ENCODE data around the gene MBD5. TPM values are rescaled to one million over a fixed set of nuclear protein-coding genes. Genes with fewer than 3 reads are reported as not detected.

MBD5 gene
- total and polyA plus RNA-seq, 2 donors (not counting 1 experiment from before 2014, with no cell fraction given), result 10.9 to 69.7 TPM

DNA sequence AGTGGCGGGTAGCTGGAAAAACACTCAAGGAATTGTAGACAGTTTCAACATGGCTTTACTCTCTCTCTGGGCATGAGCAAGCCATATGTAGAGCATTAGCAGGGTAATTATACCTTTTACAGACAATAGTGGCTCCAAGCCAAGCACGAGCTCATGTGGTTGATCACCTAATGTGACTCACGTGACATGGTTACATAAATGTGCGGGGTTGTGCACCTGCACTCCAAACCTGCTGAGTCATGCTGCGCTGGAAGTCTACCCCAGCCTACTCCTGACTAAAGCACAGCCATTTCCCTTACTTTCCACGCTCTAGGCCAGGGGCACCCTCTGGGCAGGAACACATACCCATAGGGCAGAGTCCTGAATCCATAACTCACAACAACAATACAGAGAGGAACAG is 232.8 kb downstream of the MBD5 start:
- Histone ChIP-seq H3K79me2 (ENCODE audit: control insufficient read depth, insufficient read depth, low read length) (no peaks in the 10 kb centered on the region), H3K9ac (ENCODE audit: low read length) (no peak overlapping the region), H3K4me1 (ENCODE audit: control insufficient read depth in 2 of 2, insufficient read depth in 2 of 2, low read length in 2 of 2) (no peaks in the 10 kb centered on the region), H3K27me3 (replicated peaks in 1 of 4; ENCODE audit: control extremely low read depth in 1 of 4, control insufficient read depth in 3 of 4, insufficient read depth in 4 of 4, low read length in 3 of 4) (no peaks in the 10 kb centered on the region), H4K20me1 (ENCODE audit: control insufficient read depth, insufficient read depth, low read length, poor library complexity, severe bottlenecking) (no peaks in the 10 kb centered on the region), H3K36me3 (replicated peaks in 1 of 2; ENCODE audit: control extremely low read depth in 1 of 2, control insufficient read depth in 1 of 2, extremely low read depth in 1 of 2, insufficient read depth in 2 of 2, low read length in 1 of 2) (peaks cover 2% of the 10 kb centered on the region in 2 experiments), H2AFZ (ENCODE audit: insufficient read depth, low read depth, low read length, poor library complexity, severe bottlenecking) (no peak overlapping the region), H3K4me3 (ENCODE audit: control extremely low read depth in 1 of 5, extremely low read depth in 1 of 5, insufficient read depth in 1 of 5, low read depth in 2 of 5, low read length in 4 of 5) (no peak overlapping the region), H3K9me3 (ENCODE audit: control extremely low read depth in 1 of 3, control insufficient read depth in 2 of 3, insufficient read depth in 1 of 3, low read length in 2 of 3) (peaks cover 0 to 62% (median 38%) of the 10 kb centered on the region in 3 donors), H3K27ac (ENCODE audit: low read length in 2 of 2) (no peak overlapping the region), H3K4me2 (replicated peaks; ENCODE audit: low read depth, low read length, poor library complexity, severe bottlenecking) (no peak overlapping the region)
- Mint-ChIP-seq H3K27ac (peak overlapping the region; percentile 7), H3K4me3 (no peak overlapping the region), H3K27me3 (no peaks in the 10 kb centered on the region), H3K9me3 (ENCODE audit: insufficient read depth) (peaks cover 15% of the 10 kb centered on the region), H3K4me1 (no peaks in the 10 kb centered on the region)
- ATAC-seq (ENCODE audit: low read depth) (no peak), DNase-seq (peak; percentile 56)
- ChIA-PET CTCF (no interaction called here), POLR2A (no interaction called here)
- intact Hi-C loops (cut with micrococcal nuclease), result no loop called here
- TF ChIP-seq, protein P1, sequence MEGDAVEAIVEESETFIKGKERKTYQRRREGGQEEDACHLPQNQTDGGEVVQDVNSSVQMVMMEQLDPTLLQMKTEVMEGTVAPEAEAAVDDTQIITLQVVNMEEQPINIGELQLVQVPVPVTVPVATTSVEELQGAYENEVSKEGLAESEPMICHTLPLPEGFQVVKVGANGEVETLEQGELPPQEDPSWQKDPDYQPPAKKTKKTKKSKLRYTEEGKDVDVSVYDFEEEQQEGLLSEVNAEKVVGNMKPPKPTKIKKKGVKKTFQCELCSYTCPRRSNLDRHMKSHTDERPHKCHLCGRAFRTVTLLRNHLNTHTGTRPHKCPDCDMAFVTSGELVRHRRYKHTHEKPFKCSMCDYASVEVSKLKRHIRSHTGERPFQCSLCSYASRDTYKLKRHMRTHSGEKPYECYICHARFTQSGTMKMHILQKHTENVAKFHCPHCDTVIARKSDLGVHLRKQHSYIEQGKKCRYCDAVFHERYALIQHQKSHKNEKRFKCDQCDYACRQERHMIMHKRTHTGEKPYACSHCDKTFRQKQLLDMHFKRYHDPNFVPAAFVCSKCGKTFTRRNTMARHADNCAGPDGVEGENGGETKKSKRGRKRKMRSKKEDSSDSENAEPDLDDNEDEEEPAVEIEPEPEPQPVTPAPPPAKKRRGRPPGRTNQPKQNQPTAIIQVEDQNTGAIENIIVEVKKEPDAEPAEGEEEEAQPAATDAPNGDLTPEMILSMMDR (IDR thresholded peaks at IDR 0.05), result no peak
- no peak for TF ChIP-seq EZH2 (IDR thresholded peaks at IDR 0.05; ENCODE audit: borderline replicate concordance, insufficient read depth, low read depth, low read length, poor library complexity, severe bottlenecking)
- WGBS (ENCODE audit: insufficient coverage), result 97% methylated on average over 6 of the region's 6 CpGs

DNA sequence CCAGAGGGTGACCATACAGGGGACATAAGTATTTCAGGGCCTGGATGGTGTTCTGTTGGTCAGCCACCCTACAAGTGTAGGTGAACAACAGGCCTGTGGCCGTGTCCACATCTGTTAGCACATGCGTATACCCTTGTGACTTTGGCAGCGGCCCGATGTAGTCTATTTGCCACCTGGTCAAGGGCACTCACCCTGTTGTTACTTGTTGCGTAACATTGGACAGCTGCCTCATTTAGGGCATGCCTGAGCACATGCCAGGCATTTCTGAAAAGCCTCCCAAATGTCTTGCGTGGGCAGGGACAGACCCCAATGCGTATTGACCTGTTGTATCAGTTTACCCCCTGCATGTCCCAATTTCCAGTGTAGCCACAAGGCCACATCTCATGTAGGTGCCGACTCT is 235.0 kb downstream of the MBD5 start:
- no peaks in the 10 kb centered on the region for H3K79me2 ChIP-seq (ENCODE audit: control insufficient read depth, insufficient read depth, low read length)
- TF ChIP-seq EZH2 (IDR thresholded peaks at IDR 0.05; ENCODE audit: borderline replicate concordance, insufficient read depth, low read depth, low read length, poor library complexity, severe bottlenecking), result no peak
- TF ChIP-seq, protein P1 (IDR thresholded peaks at IDR 0.05), result no peak
- no peak overlapping the region for H3K4me3 ChIP-seq (ENCODE audit: control extremely low read depth in 1 of 5, extremely low read depth in 1 of 5, insufficient read depth in 1 of 5, low read depth in 2 of 5, low read length in 4 of 5)
- no peaks in the 10 kb centered on the region for H4K20me1 ChIP-seq (ENCODE audit: control insufficient read depth, insufficient read depth, low read length, poor library complexity, severe bottlenecking)
- ChIA-PET POLR2A (no interaction called here), CTCF (no interaction called here)
- no peaks in the 10 kb centered on the region for H3K27me3 Mint-ChIP-seq
- WGBS (ENCODE audit: insufficient coverage), result 97% methylated on average over 8 of the region's 8 CpGs
- DNase-seq (no peak), ATAC-seq (ENCODE audit: low read depth) (no peak)
- intact Hi-C loops (cut with micrococcal nuclease), result no loop called here
- no peak overlapping the region for H3K4me3 Mint-ChIP-seq
- H3K27ac ChIP-seq (ENCODE audit: low read length in 2 of 2), result no peak overlapping the region
- H3K9ac ChIP-seq (ENCODE audit: low read length), result no peak overlapping the region
- H3K4me2 ChIP-seq (replicated peaks; ENCODE audit: low read depth, low read length, poor library complexity, severe bottlenecking), result no peak overlapping the region
- no peaks in the 10 kb centered on the region for H3K27me3 ChIP-seq (replicated peaks in 1 of 4; ENCODE audit: control extremely low read depth in 1 of 4, control insufficient read depth in 3 of 4, insufficient read depth in 4 of 4, low read length in 3 of 4)
- H3K27ac Mint-ChIP-seq, result no peak overlapping the region
- H3K36me3 ChIP-seq (replicated peaks in 1 of 2; ENCODE audit: control extremely low read depth in 1 of 2, control insufficient read depth in 1 of 2, extremely low read depth in 1 of 2, insufficient read depth in 2 of 2, low read length in 1 of 2), result peaks cover 0 to 2% of the 10 kb centered on the region in 2 experiments
- no peaks in the 10 kb centered on the region for H3K4me1 ChIP-seq (ENCODE audit: control insufficient read depth in 2 of 2, insufficient read depth in 2 of 2, low read length in 2 of 2)
- H3K9me3 Mint-ChIP-seq (ENCODE audit: insufficient read depth), result peaks cover 24% of the 10 kb centered on the region
- peaks cover 0 to 74% (median 49%) of the 10 kb centered on the region in 3 donors for H3K9me3 ChIP-seq (ENCODE audit: control extremely low read depth in 1 of 3, control insufficient read depth in 2 of 3, insufficient read depth in 1 of 3, low read length in 2 of 3)
- H3K4me1 Mint-ChIP-seq, result no peaks in the 10 kb centered on the region
- H2AFZ ChIP-seq (ENCODE audit: insufficient read depth, low read depth, low read length, poor library complexity, severe bottlenecking), result no peak overlapping the region
